Measurements from ENCODE around the gene BTBD2.
"Not testable (repeated sequence)": the region's sequence is repeated elsewhere in the genome, so short reads cannot be mapped to it uniquely, and the experiment has no call there.

Gene BTBD2

GRCh38 chr19:2012941-2013682 is 2.4 kb downstream of the BTBD2 start:
- no peak for DNase-seq

GRCh38 chr19:2011169-2011568 is 4.3 kb downstream of the BTBD2 start:
- DNase-seq, result no peak

- no peak for DNase-seq
Measured at GRCh38 chr19:2010135-2010668, 5.3 kb downstream of the BTBD2 start.

- no peak for DNase-seq
Measured at GRCh38 chr19:2003874-2004273, 11.6 kb downstream of the BTBD2 start.

- no peak for DNase-seq
Measured at GRCh38 chr19:1999856-2000515, 15.5 kb downstream of the BTBD2 start.

GRCh38 chr19:1998712-1999708 is 16.5 kb downstream of the BTBD2 start:
- no peak for DNase-seq

- DNase-seq, result no peak
Measured at GRCh38 chr19:1997353-1998233, 17.9 kb downstream of the BTBD2 start.

- no peak for DNase-seq
Measured at GRCh38 chr19:1992759-1993260, 22.7 kb downstream of the BTBD2 start.

GRCh38 chr19:1991018-1991913 is 24.2 kb downstream of the BTBD2 start:
- no peak for DNase-seq

GRCh38 chr19:1990230-1991017 is 25.1 kb downstream of the BTBD2 start:
- DNase-seq, result no peak

- DNase-seq, result no peak
Measured at GRCh38 chr19:1989513-1990229, 25.8 kb downstream of the BTBD2 start.

GRCh38 chr19:1988464-1988863 is 27.1 kb downstream of the BTBD2 start:
- not testable (repeated sequence) for DNase-seq

- DNase-seq, result no peak
Measured at GRCh38 chr19:1987197-1988187, 28.0 kb downstream of the BTBD2 start.

GRCh38 chr19:1986357-1987162 is 29.0 kb downstream of the BTBD2 start:
- no peak for DNase-seq

- DNase-seq, result no peak
Measured at GRCh38 chr19:1985588-1986356, 29.7 kb downstream of the BTBD2 start.

- DNase-seq, result no peak
Measured at GRCh38 chr19:1984357-1984756, 31.2 kb downstream of the BTBD2 start.

Data from EL (cell line).